C4-2B (cell line): ENCODE measurements around the gene HDAC4.

Source experiments
- H3K27ac ChIP-seq: fragments of 450-650 bp; 2 replicates; pipeline ENCODE4 v1.5.1; 2017
- ZFX ChIP-seq: fragments of 450-650 bp; IDR thresholded peaks from 2 replicates; pipeline ENCODE4 v1.6.1; 2017
- TF ChIP-seq, protein P1 (sequence below): fragments of 450-650 bp; conservative IDR thresholded peaks from 2 replicates; pipeline ENCODE4 v1.5.1; 2017; ENCODE audit warnings: mild to moderate bottlenecking

Gene HDAC4

DNA sequence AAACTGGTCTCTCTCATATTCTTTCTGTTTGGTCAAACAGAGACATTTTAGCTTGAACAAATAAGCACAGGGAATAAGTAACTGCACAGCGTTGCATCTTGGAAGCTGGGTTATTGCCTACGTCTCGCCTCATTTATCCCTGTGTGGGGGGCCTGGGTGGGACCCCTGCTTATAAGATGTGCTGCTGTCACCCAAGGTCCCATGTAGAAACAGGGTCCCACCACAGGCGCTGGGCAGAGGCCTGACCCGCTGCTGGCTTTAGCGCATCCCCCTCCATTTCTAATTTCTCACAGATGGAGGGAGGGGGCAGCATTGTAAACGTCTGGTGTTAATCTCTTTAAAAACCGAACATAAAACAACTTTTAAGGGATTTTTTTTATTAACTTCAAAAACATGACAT lies 207.8 kb downstream of the HDAC4 start:
- TF ChIP-seq, protein P1, sequence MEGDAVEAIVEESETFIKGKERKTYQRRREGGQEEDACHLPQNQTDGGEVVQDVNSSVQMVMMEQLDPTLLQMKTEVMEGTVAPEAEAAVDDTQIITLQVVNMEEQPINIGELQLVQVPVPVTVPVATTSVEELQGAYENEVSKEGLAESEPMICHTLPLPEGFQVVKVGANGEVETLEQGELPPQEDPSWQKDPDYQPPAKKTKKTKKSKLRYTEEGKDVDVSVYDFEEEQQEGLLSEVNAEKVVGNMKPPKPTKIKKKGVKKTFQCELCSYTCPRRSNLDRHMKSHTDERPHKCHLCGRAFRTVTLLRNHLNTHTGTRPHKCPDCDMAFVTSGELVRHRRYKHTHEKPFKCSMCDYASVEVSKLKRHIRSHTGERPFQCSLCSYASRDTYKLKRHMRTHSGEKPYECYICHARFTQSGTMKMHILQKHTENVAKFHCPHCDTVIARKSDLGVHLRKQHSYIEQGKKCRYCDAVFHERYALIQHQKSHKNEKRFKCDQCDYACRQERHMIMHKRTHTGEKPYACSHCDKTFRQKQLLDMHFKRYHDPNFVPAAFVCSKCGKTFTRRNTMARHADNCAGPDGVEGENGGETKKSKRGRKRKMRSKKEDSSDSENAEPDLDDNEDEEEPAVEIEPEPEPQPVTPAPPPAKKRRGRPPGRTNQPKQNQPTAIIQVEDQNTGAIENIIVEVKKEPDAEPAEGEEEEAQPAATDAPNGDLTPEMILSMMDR = no peak
- no peak for TF ChIP-seq ZFX
- H3K27ac ChIP-seq = no peak overlapping the region

DNA sequence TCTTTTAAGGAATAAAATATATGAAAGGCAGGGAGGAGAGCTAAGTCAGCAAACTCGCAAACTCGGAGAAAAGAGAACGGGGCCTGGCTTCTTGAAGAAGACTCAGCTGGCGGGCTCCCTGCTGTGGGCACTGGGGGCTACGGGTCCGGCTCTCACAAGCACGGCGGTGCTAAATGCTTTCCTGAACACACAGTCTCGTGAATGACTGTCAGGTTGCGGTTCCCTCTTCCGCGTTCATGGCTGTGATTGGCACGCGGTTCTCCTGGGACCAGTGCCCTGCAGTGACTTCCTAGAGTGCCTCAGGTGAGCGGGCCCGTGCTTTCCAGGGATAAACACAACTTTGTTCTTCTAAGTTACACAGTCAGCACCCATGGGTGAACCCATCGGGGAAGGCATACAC lies 208.4 kb downstream of the HDAC4 start:
- H3K27ac ChIP-seq = no peak overlapping the region
- TF ChIP-seq, protein P1 = no peak
- no peak for TF ChIP-seq ZFX

DNA sequence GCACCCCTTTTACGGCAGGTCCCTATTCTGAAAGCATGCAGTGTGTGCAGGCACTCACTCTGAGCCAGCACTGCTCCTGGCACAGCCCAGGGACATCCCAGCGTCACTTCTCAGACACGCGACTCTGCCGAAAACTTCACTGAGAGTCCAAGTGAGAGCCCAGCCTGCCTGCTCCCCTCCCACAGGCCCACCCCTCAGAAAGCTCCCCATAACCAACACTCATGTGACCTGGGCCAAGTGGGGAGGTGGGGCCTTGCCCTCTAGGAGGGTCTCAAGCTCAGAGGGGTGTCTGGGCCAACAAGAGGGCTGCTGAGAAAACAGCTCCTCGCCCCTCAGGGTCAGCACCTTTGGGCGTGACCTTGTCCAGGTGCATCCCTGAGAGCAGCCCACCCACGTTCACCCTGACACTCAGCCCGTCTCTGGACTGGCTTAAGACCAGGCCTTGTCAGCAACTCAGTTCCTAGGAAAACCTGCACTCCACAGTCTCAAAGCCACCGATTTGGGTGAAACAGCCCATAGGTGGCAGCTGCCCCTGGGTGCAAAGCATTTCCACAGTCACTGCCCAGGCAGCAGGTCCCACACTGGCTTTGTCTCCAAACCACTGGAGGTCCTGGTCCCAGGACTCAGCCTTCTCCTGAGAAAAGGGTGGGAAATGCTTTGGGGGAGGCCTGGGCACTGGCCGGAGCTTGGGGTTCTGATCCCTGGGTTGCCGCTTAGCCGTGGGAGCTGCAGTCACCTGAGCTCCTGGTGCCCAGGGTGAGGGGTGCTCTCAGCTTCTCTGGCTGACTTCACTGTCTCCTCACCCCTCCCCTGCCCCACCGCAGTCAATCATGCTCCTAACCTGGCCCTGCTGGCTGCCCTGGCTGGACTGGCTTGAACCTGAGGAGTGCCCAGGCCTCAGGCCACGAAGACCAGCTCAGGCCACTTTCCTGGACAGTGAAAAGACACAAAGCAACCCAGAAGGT lies 209.6 kb downstream of the HDAC4 start:
- no peak overlapping the region for H3K27ac ChIP-seq
- TF ChIP-seq, protein P1 = no peak
- no peak for TF ChIP-seq ZFX

DNA sequence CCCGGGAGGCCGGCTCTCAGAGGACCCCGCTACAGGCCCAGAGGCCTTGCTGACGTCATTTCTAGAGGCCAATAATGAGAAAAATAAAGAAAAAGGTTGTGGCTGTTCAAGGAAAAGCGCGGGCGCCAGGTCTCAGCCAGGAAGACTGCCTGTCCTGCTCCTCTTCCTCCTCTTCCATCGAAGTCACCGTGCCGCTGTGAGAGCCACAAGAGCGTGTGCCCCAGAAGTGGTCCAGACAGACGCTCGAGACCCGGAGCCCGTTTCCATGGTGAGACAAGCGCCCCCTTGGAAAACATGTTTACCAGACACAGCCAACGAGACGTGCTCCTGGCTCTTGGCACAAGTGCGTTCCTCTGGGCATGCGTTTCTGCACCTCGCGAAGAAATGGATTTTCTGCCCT lies 210.5 kb downstream of the HDAC4 start:
- TF ChIP-seq, protein P1 = no peak
- TF ChIP-seq ZFX = no peak
- H3K27ac ChIP-seq = no peak overlapping the region

DNA sequence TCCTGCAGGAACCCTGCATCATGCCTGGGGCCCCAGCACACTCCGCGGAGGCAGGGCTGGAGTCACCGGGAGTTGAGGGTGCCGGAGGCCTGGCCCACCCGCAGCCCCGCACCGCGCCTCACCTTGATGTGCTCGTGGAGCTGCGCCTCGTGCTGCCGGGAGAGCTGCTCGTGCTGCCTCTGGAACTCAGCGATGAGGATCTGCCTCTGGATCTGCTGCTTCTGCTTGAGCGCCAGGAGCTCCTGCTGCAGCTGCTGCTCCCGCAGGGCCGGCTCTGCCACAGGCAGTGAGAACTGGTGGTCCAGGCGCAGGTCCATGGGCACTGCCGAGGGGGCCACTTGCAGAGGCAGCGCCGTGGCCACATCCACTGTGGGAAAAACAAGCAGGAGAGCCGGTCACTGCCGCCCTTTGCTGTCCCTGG lies 211.1 kb downstream of the HDAC4 start:
- no peak for TF ChIP-seq ZFX
- TF ChIP-seq, protein P1 = no peak
- no peak overlapping the region for H3K27ac ChIP-seq

DNA sequence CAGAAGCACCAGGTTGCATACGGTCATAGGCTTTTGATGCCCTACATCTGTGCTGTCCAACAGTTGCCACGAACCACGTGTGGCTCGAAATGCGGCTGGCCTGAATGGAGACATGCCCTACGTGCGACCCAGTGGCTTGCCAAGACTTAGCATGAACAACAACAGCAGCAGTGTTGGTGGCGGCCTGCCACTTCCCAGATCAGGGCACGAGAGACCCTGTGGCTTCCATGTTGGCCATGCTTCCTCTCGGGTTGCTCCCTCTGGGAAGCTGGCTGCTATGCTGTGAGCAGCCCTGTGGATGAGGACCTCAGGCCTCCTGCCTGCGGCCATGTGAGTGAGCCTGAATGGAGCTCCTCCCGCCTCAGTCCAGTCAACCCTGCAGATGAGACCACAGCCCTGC lies 212.3 kb downstream of the HDAC4 start:
- no peak for TF ChIP-seq ZFX
- TF ChIP-seq, protein P1 = no peak
- H3K27ac ChIP-seq = no peak overlapping the region

DNA sequence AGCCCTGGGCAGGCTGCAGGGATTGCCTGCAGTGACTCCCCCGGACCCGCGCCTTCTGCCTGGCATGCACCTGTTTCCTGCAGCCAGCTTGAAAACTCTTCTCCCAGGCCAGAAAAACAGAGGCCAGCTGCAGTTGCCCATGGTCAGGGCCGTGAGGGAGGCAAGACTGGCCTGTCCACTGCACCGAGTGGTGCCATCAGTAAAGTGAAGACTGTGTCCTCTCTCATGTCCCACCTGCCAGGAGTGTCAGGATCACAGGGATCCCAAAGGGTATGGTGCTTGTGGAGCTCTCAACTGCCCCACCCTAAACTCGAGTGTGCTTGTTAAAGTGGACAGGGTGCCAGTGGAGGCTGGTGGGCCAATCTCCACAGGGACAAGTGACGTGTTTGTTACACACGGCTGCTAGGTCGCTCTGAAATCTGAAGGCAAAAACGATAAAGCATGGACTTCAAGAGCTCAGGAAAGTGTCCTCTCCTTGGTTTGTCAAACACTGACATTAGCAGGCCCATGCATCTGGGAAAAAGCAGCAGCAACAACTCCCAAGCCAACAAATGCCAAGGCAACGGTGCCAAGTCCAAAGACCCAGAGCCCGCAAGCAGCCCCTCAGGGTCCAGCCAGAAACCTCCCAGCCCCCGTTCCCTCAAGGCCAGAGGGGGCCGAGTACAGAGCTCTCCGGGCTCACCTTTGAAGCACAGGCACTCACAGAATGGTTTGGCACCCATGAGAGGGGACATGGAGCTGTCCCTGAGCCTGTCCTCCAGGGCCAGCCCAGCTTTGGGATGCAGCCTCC lies 213.2 kb downstream of the HDAC4 start:
- no peak overlapping the region for H3K27ac ChIP-seq
- TF ChIP-seq, protein P1 = no peak
- TF ChIP-seq ZFX = no peak
